Transverse colon (tissue), 4 donors: ENCODE measurements around the gene DPP10. TPM values are rescaled to one million over a fixed set of nuclear protein-coding genes. Genes with fewer than 3 reads are reported as not detected.

Experiments used
- DNase-seq: peaks from one replicate; pipeline ENCODE4 v3.0.0-alpha.2; 2019
- H3K27ac ChIP-seq, 4 donors: fragments of 200-600 bp; sonication (generic); 2 replicates each; pipeline ENCODE4 v1.5.1; 2016 to 2018; ENCODE audit warnings: inconsistent platforms in 4 of 4
- H3K27me3 ChIP-seq: fragments of 200-600 bp; sonication (generic); 2 replicates; pipeline ENCODE4 v1.5.1; 2017; ENCODE audit warnings: inconsistent platforms
- H3K36me3 ChIP-seq, 4 donors: fragments of 200-600 bp; sonication (generic); 2 replicates each; pipeline ENCODE4 v1.5.1; 2017 to 2019; ENCODE audit warnings: inconsistent platforms in 4 of 4
- H3K4me1 ChIP-seq, 4 donors: fragments of 200-600 bp; sonication (generic); 2 replicates each; pipeline ENCODE4 v1.5.1; 2017 to 2020; ENCODE audit warnings: inconsistent platforms in 4 of 4
- H3K4me3 ChIP-seq, 4 donors: fragments of 200-600 bp; sonication (generic); 1 replicate in 1 of 4; 2 replicates in 3 of 4; pipeline versions ENCODE4 v1.5.1 to v1.6.1; 2017 to 2019; ENCODE audit warnings: inconsistent platforms in 4 of 4
- H3K9me3 ChIP-seq, 2 donors: fragments of 200-600 bp; sonication (generic); 2 replicates each; pipeline ENCODE4 v1.5.1; 2017 to 2019; ENCODE audit warnings: inconsistent platforms in 2 of 2
- CTCF ChIP-seq, 5 experiments: fragments of 200-600 bp in 3 of 5; fragments of 450-650 bp in 2 of 5; sonication (generic) in 3 of 5; IDR thresholded peaks; 1 replicate in 2 of 5; 2 replicates in 3 of 5; pipeline ENCODE4 v1.5.1; 2016 to 2017; ENCODE audit warnings: antibody characterized with exemption in 5 of 5, inconsistent platforms in 3 of 5, mild to moderate bottlenecking in 2 of 5, moderate library complexity in 1 of 5
- EP300 ChIP-seq: sonication (generic); formaldehyde crosslinking; IDR thresholded peaks from one replicate; pipeline ENCODE4 v1.6.1; 2017; ENCODE audit warnings: antibody characterized with exemption, low read depth
- POLR2A ChIP-seq: fragments of 450-650 bp; IDR thresholded peaks from one replicate; pipeline ENCODE4 v1.6.1; 2016; ENCODE audit warnings: antibody characterized with exemption, mild to moderate bottlenecking, moderate library complexity
- POLR2AphosphoS5 ChIP-seq, 3 donors: sonication (generic); formaldehyde crosslinking; IDR thresholded peaks; one replicate each; pipeline ENCODE4 v1.6.1; 2016; ENCODE audit warnings: antibody characterized with exemption in 3 of 3
- WGBS, 2 donors: methylation state at CpG; one replicate each; pipeline ENCODE4 v1.1.5; 2018; ENCODE audit warnings: low coverage in 1 of 2; 5-methylcytosine and 5-hydroxymethylcytosine counted together
- in situ Hi-C, 4 donors: fragments of 200-750 bp; cut with MboI; loops; one replicate each; pipeline versions ENCODE4 v1.15.0 to v1.15.1; 2017; ENCODE audit warnings: low sequenced_read_pairs in 3 of 4, low pct_ligation_motif_present in 1 of 4, low pct_unique_long_range_greater_than_20kb in 1 of 4
- intact Hi-C: fragments of 100-400 bp; cut with DNase I; formaldehyde crosslinking; loops from one replicate; pipeline ENCODE4 v1.15.1; 2023; ENCODE audit warnings: low total_unique reads
- total RNA-seq, 4 donors: library from RNA; depleted of rRNA; stranded (reverse); fragments of >200 nt; gene quantifications; one replicate each; pipeline ENCODE4 v1.1.0, GENCODE V29; 2016

DPP10 gene
- total RNA-seq, 4 donors from 2014 or later, result 3.4 to 8.4 (median 7.0) TPM

DNA sequence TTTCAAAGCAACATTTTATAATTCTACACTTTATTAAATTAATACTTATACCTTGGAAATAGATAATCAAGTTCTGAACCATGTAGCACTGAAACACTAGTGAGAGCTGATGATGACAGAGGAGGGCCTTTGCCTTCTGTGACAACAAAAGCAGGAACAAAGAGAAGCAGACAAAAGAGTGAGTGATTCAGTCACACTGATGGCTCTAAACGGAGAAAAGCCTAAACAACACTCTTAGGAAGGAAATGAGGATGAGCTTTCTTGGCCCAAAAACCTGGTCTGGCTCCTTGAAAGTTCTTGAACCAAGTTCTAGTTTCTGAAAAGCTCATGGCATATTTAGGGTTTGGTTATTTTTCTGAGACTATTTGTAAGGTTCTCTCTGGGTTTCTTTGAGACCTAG lies 271.9 kb downstream of the DPP10 start:
- in situ Hi-C loops (no loop called here), intact Hi-C loops (no loop called here)
- H3K36me3 ChIP-seq, result no peaks in the 10 kb centered on the region
- H3K4me3 ChIP-seq, result no peak overlapping the region
- no peak for DNase-seq
- 21 to 31% methylated on average over 1 of the region's 1 CpG for WGBS, 2 donors
- H3K4me1 ChIP-seq, result no peaks in the 10 kb centered on the region
- no peak overlapping the region for H3K27ac ChIP-seq
- TF ChIP-seq CTCF (IDR thresholded peaks at IDR 0.05) (no peak), POLR2AphosphoS5 (IDR thresholded peaks at IDR 0.05) (no peak), EP300 (no peak)
- H3K27me3 ChIP-seq, result no peaks in the 10 kb centered on the region
- H3K9me3 ChIP-seq, result no peaks in the 10 kb centered on the region

- no peaks in the 10 kb centered on the region for H3K36me3 ChIP-seq
- H3K4me3 ChIP-seq, result no peak overlapping the region
- in situ Hi-C loops, result no loop called here
- TF ChIP-seq POLR2A (no peak), CTCF (IDR thresholded peaks at IDR 0.05) (no peak), EP300 (no peak), POLR2AphosphoS5 (IDR thresholded peaks at IDR 0.05) (no peak)
- intact Hi-C loops, result no loop called here
- DNase-seq, result no peak
- no peaks in the 10 kb centered on the region for H3K27me3 ChIP-seq
- 29 to 56% methylated on average over 3 to 4 of the region's 4 CpGs for WGBS, 2 donors
- no peaks in the 10 kb centered on the region for H3K9me3 ChIP-seq
- no peak overlapping the region for H3K27ac ChIP-seq
- no peaks in the 10 kb centered on the region for H3K4me1 ChIP-seq
Measured at GRCh38 chr2:114717049-114717448, 274.6 kb downstream of the DPP10 start.

DNA sequence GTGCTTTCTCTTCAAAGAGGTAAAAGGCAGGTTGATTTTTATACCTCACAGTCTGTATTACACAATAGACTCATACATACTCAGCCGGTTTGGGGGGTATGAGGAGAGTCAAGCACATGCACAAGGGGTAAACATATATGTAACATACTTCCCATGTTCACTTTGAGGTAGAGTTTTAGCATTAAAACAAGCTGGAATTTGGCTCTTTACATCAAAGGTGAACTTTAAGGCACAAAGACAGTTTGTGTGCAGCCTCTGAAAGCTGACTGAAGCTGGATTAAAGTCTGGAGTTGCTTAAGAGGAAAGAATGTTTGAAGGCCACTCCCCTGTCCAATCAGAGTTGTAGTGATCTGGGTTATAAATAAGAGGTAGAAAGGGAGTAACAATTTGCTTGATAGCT lies 282.0 kb downstream of the DPP10 start:
- no peak for DNase-seq
- intact Hi-C loops, result no loop called here
- WGBS, 2 donors, result 17 to 39% methylated on average over 1 of the region's 1 CpG
- Histone ChIP-seq H3K4me1 (no peaks in the 10 kb centered on the region), H3K27ac (no peak overlapping the region), H3K36me3 (no peaks in the 10 kb centered on the region), H3K4me3 (no peak overlapping the region), H3K27me3 (no peaks in the 10 kb centered on the region), H3K9me3 (no peaks in the 10 kb centered on the region)
- TF ChIP-seq POLR2AphosphoS5 (IDR thresholded peaks at IDR 0.05) (no peak), EP300 (no peak), POLR2A (no peak), CTCF (IDR thresholded peaks at IDR 0.05) (no peak)
- in situ Hi-C loops, result no loop called here

GRCh38 chr2:114727012-114727411 lies 284.6 kb downstream of the DPP10 start:
- Histone ChIP-seq H3K27me3 (no peaks in the 10 kb centered on the region), H3K4me1 (no peaks in the 10 kb centered on the region), H3K36me3 (no peaks in the 10 kb centered on the region), H3K27ac (no peak overlapping the region), H3K9me3 (no peaks in the 10 kb centered on the region), H3K4me3 (no peak overlapping the region)
- in situ Hi-C loops (no loop called here), intact Hi-C loops (no loop called here)
- no peak for DNase-seq
- TF ChIP-seq EP300 (no peak), POLR2A (no peak), CTCF (IDR thresholded peaks at IDR 0.05) (no peak), POLR2AphosphoS5 (IDR thresholded peaks at IDR 0.05) (no peak)
- 60 to 62% methylated on average over 1 to 3 of the region's 3 CpGs for WGBS, 2 donors
